Keratinocyte (primary cell): ENCODE measurements around the gene FGF2. TPM values are rescaled to one million over a fixed set of nuclear protein-coding genes. Genes with fewer than 3 reads are reported as not detected.

ENCODE experiments used
- DNase-seq: peaks from one replicate; pipeline ENCODE4 v3.0.0-alpha.2; 2011; ENCODE audit warnings: low read depth, missing footprints, low spot score
- FAIRE-seq: peaks from 2 replicates; lab custom pipeline; 2011; peaks lifted over from hg19 to GRCh38; lab: Jason Lieb, UNC
- H2AFZ ChIP-seq: 2 replicates; pipeline ENCODE4 v1.6.0; 2012; ENCODE audit warnings: low read length, control low read depth, inconsistent platforms; ENCODE audit not compliant: control insufficient read depth
- H3K27ac ChIP-seq: 2 replicates; pipeline ENCODE4 v1.5.1; 2011; ENCODE audit warnings: low read length; ENCODE audit not compliant: control insufficient read depth, insufficient read depth
- H3K27me3 ChIP-seq: 3 replicates; pipeline ENCODE4 v1.6.0; 2011; ENCODE audit warnings: low read length; ENCODE audit not compliant: control insufficient read depth, insufficient read depth; ENCODE audit errors: extremely low read depth
- H3K36me3 ChIP-seq, 2 experiments: 2 replicates in 1 of 2; 3 replicates in 1 of 2; pipeline ENCODE4 v1.5.1; 2011; ENCODE audit warnings: low read length in 2 of 2, mild to moderate bottlenecking in 1 of 2; ENCODE audit not compliant: control insufficient read depth in 2 of 2, insufficient read depth in 2 of 2; ENCODE audit errors: extremely low read depth in 1 of 2
- H3K4me1 ChIP-seq: 3 replicates; pipeline ENCODE4 v1.5.1; 2011; ENCODE audit warnings: low read length; ENCODE audit not compliant: control insufficient read depth, insufficient read depth; ENCODE audit errors: extremely low read depth
- H3K4me2 ChIP-seq: 3 replicates; pipeline ENCODE4 v1.6.0; 2011; ENCODE audit warnings: low read depth, low read length; ENCODE audit not compliant: control insufficient read depth, insufficient read depth; ENCODE audit errors: extremely low read depth
- H3K4me3 ChIP-seq, 3 experiments: fragments of 200-600 bp in 1 of 3; sonication (generic) in 1 of 3; 2 replicates in 2 of 3; 3 replicates in 1 of 3; pipeline ENCODE4 v1.5.1; 2011 to 2016; ENCODE audit warnings: low read length in 3 of 3, mild to moderate bottlenecking in 3 of 3, control low read depth in 2 of 3, inconsistent platforms in 1 of 3, low read depth in 1 of 3, mixed read lengths in 1 of 3, mixed run types in 1 of 3, moderate library complexity in 1 of 3; ENCODE audit not compliant: control insufficient read depth in 2 of 3, insufficient read depth in 2 of 3; ENCODE audit errors: extremely low read depth in 1 of 3
- H3K79me2 ChIP-seq: 2 replicates; pipeline ENCODE4 v1.6.0; 2012; ENCODE audit warnings: low read length; ENCODE audit not compliant: control insufficient read depth, insufficient read depth
- H3K9ac ChIP-seq: 3 replicates; pipeline ENCODE4 v1.6.0; 2011; ENCODE audit warnings: low read length; ENCODE audit not compliant: control insufficient read depth, insufficient read depth; ENCODE audit errors: extremely low read depth
- H3K9me1 ChIP-seq: 3 replicates; pipeline ENCODE4 v1.6.0; 2011; ENCODE audit warnings: low read length; ENCODE audit not compliant: control insufficient read depth, insufficient read depth; ENCODE audit errors: extremely low read depth
- H3K9me3 ChIP-seq: 2 replicates; pipeline ENCODE4 v1.5.1; 2012; ENCODE audit warnings: low read depth, low read length; ENCODE audit not compliant: control insufficient read depth
- H4K20me1 ChIP-seq: 3 replicates; pipeline ENCODE4 v1.6.0; 2011; ENCODE audit warnings: low read length; ENCODE audit not compliant: control insufficient read depth, insufficient read depth; ENCODE audit errors: extremely low read depth
- CTCF ChIP-seq, 3 experiments: IDR thresholded peaks in 1 of 3; conservative IDR thresholded peaks in 1 of 3; optimal IDR thresholded peaks in 1 of 3; 2 replicates in 2 of 3; 3 replicates in 1 of 3; pipeline versions ENCODE3 to v1.5.1; 2011; ENCODE audit warnings: low read length in 3 of 3, mild to moderate bottlenecking in 3 of 3, moderate library complexity in 2 of 3, control low read depth in 1 of 3, inconsistent platforms in 1 of 3; ENCODE audit not compliant: insufficient read depth in 2 of 3; ENCODE audit errors: extremely low read depth in 1 of 3
- EZH2 ChIP-seq: IDR thresholded peaks from one replicate; pipeline ENCODE4 v1.6.1; 2012; ENCODE audit warnings: inconsistent platforms, mild to moderate bottlenecking, low read length, moderate library complexity
- dilution Hi-C: fragments of 300-500 bp; cut with MboI; formaldehyde crosslinking; loops from one replicate; pipeline ENCODE4 v1.7.0; 2020; ENCODE audit warnings: low sequenced_read_pairs; ENCODE audit not compliant: extremely low pct_ligation_motif_present
- polyA plus RNA-seq, 5 experiments: library from polyadenylated mRNA; depleted of rRNA in 3 of 5; stranded (reverse) in 3 of 5; stranded (forward) in 1 of 5; unstranded in 1 of 5; fragments of >200 nt; gene quantifications; 1 replicate in 1 of 5; 2 replicates in 3 of 5; 3 replicates in 1 of 5; pipeline versions ENCODE4 v1.2.1 to v1.2.3, GENCODE V29; 2011 to 2012; ENCODE audit warnings: missing spikeins in 2 of 5, low read depth in 1 of 5, low replicate concordance in 1 of 5

FGF2 gene
- polyA plus RNA-seq, 1 donor (not counting 4 experiments of a cell fraction or from before 2014, with no cell fraction given): 1.7 TPM

DNA sequence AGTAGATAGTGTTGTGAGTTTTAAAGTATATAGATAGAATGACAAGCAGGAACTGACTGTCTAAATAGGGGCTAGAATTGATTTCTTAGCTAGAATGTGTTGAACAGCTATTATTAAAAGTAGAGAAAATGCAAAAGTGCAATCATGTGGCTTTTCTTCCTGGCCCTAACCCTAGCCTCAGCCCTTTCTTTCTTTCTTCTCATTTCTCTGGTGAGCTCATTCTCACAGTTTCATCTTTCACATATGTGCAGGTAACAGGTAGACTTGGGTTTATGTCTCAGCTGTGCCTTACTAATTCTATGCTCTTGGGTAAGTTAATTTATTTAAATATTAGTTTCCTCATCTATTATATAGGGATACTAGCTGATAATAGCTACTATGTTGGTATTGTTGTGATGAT is 24.9 kb downstream of the FGF2 start:
- TF ChIP-seq EZH2 (no peak), CTCF (optimal IDR thresholded peaks at IDR 0.05 in 1 of 3, IDR thresholded peaks at IDR 0.05 in 1 of 3, conservative IDR thresholded peaks at IDR 0.05 in 1 of 3; ENCODE audit: extremely low read depth in 1 of 3, insufficient read depth in 2 of 3, low read length in 3 of 3) (no peak)
- FAIRE-seq: no peak
- no peak for DNase-seq
- Histone ChIP-seq H3K4me2 (no peak overlapping the region), H3K9me1 (no peaks in the 10 kb centered on the region), H3K9me3 (no peaks in the 10 kb centered on the region), H3K4me1 (peaks cover 11% of the 10 kb centered on the region), H3K27ac (no peak overlapping the region), H3K4me3 (no peak overlapping the region), H3K36me3 (no peaks in the 10 kb centered on the region), H3K9ac (no peak overlapping the region), H2AFZ (no peak overlapping the region), H3K79me2 (no peaks in the 10 kb centered on the region), H3K27me3 (no peaks in the 10 kb centered on the region), H4K20me1 (no peaks in the 10 kb centered on the region)
- dilution Hi-C loops: no loop called here

DNA sequence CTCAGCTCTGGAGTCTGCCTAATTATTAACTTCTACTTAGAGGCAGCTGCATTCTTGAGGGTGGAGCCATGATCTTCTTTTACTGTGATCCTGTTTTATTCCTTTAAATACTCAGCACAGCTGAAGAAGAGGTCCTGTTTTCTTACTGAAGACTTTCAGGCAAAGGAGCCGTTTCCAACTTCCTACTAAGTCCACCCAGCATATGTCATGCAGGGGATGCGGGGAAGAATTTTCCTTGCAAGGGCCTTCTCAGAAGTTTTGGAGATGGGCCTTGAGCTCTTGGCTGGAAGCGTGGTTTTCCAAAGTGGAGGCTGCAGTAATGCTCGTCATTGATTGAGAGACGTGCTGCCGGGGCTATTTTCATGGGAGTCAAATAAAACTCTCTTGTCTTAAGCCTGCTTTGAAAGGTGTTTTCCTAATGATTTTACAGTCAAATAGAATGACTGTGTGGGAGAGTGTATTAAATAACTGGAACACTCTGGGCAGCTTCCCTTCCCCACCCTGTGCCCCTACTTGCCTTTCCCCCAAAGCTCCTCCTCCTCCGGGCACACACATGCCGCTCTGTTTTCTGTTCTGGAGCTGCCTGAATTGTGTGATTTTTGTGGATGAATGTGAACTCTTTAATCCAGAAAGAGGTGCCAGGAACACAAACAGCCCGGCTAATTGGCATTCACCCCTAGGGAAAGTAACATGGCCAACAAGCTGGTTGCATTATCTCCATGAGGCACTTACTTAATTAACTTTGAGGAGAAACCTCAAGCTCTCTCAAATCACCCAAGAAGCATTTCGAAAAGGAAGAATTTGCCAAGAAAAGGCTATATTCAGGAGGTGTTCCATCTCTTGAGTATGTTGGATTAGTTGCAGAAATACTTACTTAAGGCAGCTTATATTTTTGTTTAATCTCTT is 28.1 kb downstream of the FGF2 start:
- TF ChIP-seq CTCF (optimal IDR thresholded peaks at IDR 0.05 in 1 of 3, IDR thresholded peaks at IDR 0.05 in 1 of 3, conservative IDR thresholded peaks at IDR 0.05 in 1 of 3; ENCODE audit: extremely low read depth in 1 of 3, insufficient read depth in 2 of 3, low read length in 3 of 3) (no peak), EZH2 (no peak)
- H3K36me3 ChIP-seq: no peaks in the 10 kb centered on the region
- peak overlapping the region; percentile 96 for H2AFZ ChIP-seq
- no peak overlapping the region for H3K27ac ChIP-seq
- H3K4me3 ChIP-seq: peak overlapping the region in 2 of 3 experiments; percentile 9 to 35
- no peaks in the 10 kb centered on the region for H4K20me1 ChIP-seq
- peak overlapping the region; percentile 26 for H3K9ac ChIP-seq
- no peaks in the 10 kb centered on the region for H3K9me1 ChIP-seq
- peak; percentile 36 for FAIRE-seq
- H3K79me2 ChIP-seq: no peaks in the 10 kb centered on the region
- peak overlapping the region; percentile 74 for H3K4me2 ChIP-seq
- dilution Hi-C loops: no loop called here
- peaks cover 11% of the 10 kb centered on the region for H3K4me1 ChIP-seq
- H3K9me3 ChIP-seq: no peaks in the 10 kb centered on the region
- no peak for DNase-seq
- H3K27me3 ChIP-seq: no peaks in the 10 kb centered on the region
